Measurements from ENCODE around the gene RNF128.

RNF128 gene

GRCh38 chrX:106710771-106711170 lies 15.7 kb upstream of the RNF128 start:
- Histone ChIP-seq H3K27ac (ENCODE audit: low read depth, low read length) (no peak overlapping the region), H3K9me3 (ENCODE audit: control insufficient read depth in 1 of 2, low read length in 2 of 2) (no peaks in the 10 kb centered on the region), H3K4me1 (ENCODE audit: control insufficient read depth in 1 of 2, insufficient read depth in 2 of 2, low read length in 2 of 2) (peaks cover 5% of the 10 kb centered on the region in 2 donors), H3K9ac (ENCODE audit: low read depth in 1 of 2, low read length in 2 of 2) (no peak overlapping the region), H3K36me3 (ENCODE audit: control insufficient read depth in 1 of 2, insufficient read depth in 2 of 2, low read length in 2 of 2) (no peaks in the 10 kb centered on the region), H3K4me3 (ENCODE audit: low read depth in 1 of 2, low read length in 2 of 2) (no peak overlapping the region), H3K27me3 (ENCODE audit: control insufficient read depth in 1 of 2, insufficient read depth in 2 of 2, low read length in 2 of 2) (no peaks in the 10 kb centered on the region)

DNA sequence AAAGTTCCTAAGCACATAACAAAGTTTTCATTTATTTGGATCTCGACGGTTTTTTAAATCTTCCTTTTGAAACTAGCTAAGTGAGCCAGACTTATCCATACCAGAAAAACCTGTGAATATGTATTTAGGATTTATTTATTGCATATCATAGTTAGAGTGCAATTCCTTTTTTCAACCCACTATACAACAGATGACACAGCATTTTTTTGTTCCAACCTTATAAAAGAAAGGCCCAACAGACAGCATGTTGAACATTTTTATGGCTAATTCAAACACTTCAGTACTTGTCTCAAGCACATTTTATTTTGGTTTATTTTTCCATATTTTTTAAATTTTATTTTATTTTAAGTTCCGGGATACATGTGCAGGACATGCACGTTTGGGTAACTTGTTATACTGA lies 15.1 kb upstream of the RNF128 start:
- no peaks in the 10 kb centered on the region for H3K36me3 ChIP-seq (ENCODE audit: control insufficient read depth in 1 of 2, insufficient read depth in 2 of 2, low read length in 2 of 2)
- no peak overlapping the region for H3K9ac ChIP-seq (ENCODE audit: low read depth in 1 of 2, low read length in 2 of 2)
- H3K4me3 ChIP-seq (ENCODE audit: low read depth in 1 of 2, low read length in 2 of 2): no peak overlapping the region
- peaks cover 8 to 10% of the 10 kb centered on the region in 2 donors for H3K4me1 ChIP-seq (ENCODE audit: control insufficient read depth in 1 of 2, insufficient read depth in 2 of 2, low read length in 2 of 2)
- no peaks in the 10 kb centered on the region for H3K27me3 ChIP-seq (ENCODE audit: control insufficient read depth in 1 of 2, insufficient read depth in 2 of 2, low read length in 2 of 2)
- no peak overlapping the region for H3K27ac ChIP-seq (ENCODE audit: low read depth, low read length)
- no peaks in the 10 kb centered on the region for H3K9me3 ChIP-seq (ENCODE audit: control insufficient read depth in 1 of 2, low read length in 2 of 2)

- H3K4me1 ChIP-seq (ENCODE audit: control insufficient read depth in 1 of 2, insufficient read depth in 2 of 2, low read length in 2 of 2): peaks cover 11 to 14% of the 10 kb centered on the region in 2 donors
- H3K9me3 ChIP-seq (ENCODE audit: control insufficient read depth in 1 of 2, low read length in 2 of 2): no peaks in the 10 kb centered on the region
- no peaks in the 10 kb centered on the region for H3K36me3 ChIP-seq (ENCODE audit: control insufficient read depth in 1 of 2, insufficient read depth in 2 of 2, low read length in 2 of 2)
- H3K4me3 ChIP-seq (ENCODE audit: low read depth in 1 of 2, low read length in 2 of 2): no peak overlapping the region
- no peaks in the 10 kb centered on the region for H3K27me3 ChIP-seq (ENCODE audit: control insufficient read depth in 1 of 2, insufficient read depth in 2 of 2, low read length in 2 of 2)
- H3K27ac ChIP-seq (ENCODE audit: low read depth, low read length): no peak overlapping the region
- no peak overlapping the region for H3K9ac ChIP-seq (ENCODE audit: low read depth in 1 of 2, low read length in 2 of 2)
Measured at GRCh38 chrX:106716004-106716403, 10.5 kb upstream of the RNF128 start.

DNA sequence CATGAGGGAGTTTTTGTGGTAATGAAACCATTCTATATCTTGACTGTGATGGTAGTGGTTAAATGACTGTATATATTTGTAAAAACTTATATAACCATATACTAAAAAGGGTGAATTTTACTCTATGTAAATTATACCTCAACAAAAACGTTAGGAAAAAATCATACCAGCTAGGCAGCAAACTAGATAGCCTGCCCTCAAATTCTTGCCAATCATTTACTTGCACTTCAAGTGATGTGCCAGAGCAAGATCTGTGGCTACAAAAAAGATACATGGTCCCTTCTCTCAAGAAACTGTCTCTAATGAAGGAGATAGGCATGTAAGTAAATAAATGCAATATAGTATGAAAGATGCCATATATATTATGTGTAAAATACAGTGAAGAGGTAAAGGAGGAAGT lies 10.0 kb upstream of the RNF128 start:
- Histone ChIP-seq H3K4me3 (ENCODE audit: low read depth in 1 of 2, low read length in 2 of 2) (no peak overlapping the region), H3K36me3 (ENCODE audit: control insufficient read depth in 1 of 2, insufficient read depth in 2 of 2, low read length in 2 of 2) (no peaks in the 10 kb centered on the region), H3K27ac (ENCODE audit: low read depth, low read length) (no peak overlapping the region), H3K9me3 (ENCODE audit: control insufficient read depth in 1 of 2, low read length in 2 of 2) (no peaks in the 10 kb centered on the region), H3K9ac (ENCODE audit: low read depth in 1 of 2, low read length in 2 of 2) (no peak overlapping the region), H3K27me3 (ENCODE audit: control insufficient read depth in 1 of 2, insufficient read depth in 2 of 2, low read length in 2 of 2) (no peaks in the 10 kb centered on the region), H3K4me1 (ENCODE audit: control insufficient read depth in 1 of 2, insufficient read depth in 2 of 2, low read length in 2 of 2) (peaks cover 11 to 14% of the 10 kb centered on the region in 2 donors)

DNA sequence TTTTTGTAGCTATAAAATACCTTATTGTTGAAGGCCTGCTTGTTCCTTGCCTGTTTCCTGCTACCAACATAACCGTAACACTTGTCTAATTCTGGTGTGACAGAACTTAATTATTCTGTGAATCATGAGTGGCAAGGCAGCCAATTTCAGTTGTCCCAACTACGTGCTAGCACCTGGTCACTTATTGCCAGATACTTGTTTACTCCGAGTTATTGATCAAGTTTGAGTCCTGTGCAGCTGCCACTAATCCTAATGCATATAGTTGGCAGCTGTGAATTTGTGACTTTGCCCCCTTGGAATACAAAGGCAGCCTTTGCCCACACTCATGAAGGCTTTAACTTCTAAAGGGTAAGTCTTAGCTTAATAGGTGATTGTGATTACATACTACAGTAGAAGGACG lies 7.8 kb upstream of the RNF128 start:
- H3K9me3 ChIP-seq (ENCODE audit: control insufficient read depth in 1 of 2, low read length in 2 of 2): no peaks in the 10 kb centered on the region
- no peaks in the 10 kb centered on the region for H3K27me3 ChIP-seq (ENCODE audit: control insufficient read depth in 1 of 2, insufficient read depth in 2 of 2, low read length in 2 of 2)
- no peak overlapping the region for H3K4me3 ChIP-seq (ENCODE audit: low read depth in 1 of 2, low read length in 2 of 2)
- H3K4me1 ChIP-seq (ENCODE audit: control insufficient read depth in 1 of 2, insufficient read depth in 2 of 2, low read length in 2 of 2): peaks cover 11 to 14% of the 10 kb centered on the region in 2 donors
- no peaks in the 10 kb centered on the region for H3K36me3 ChIP-seq (ENCODE audit: control insufficient read depth in 1 of 2, insufficient read depth in 2 of 2, low read length in 2 of 2)
- no peak overlapping the region for H3K27ac ChIP-seq (ENCODE audit: low read depth, low read length)
- H3K9ac ChIP-seq (ENCODE audit: low read depth in 1 of 2, low read length in 2 of 2): no peak overlapping the region

GRCh38 chrX:106725931-106726330 lies 570 bp upstream of the RNF128 start:
- Histone ChIP-seq H3K27me3 (ENCODE audit: control insufficient read depth in 1 of 2, insufficient read depth in 2 of 2, low read length in 2 of 2) (no peaks in the 10 kb centered on the region), H3K27ac (ENCODE audit: low read depth, low read length) (no peak overlapping the region), H3K4me3 (ENCODE audit: low read depth in 1 of 2, low read length in 2 of 2) (peak overlapping the region; percentile 70 to 73), H3K9me3 (ENCODE audit: control insufficient read depth in 1 of 2, low read length in 2 of 2) (no peaks in the 10 kb centered on the region), H3K36me3 (ENCODE audit: control insufficient read depth in 1 of 2, insufficient read depth in 2 of 2, low read length in 2 of 2) (no peaks in the 10 kb centered on the region), H3K9ac (ENCODE audit: low read depth in 1 of 2, low read length in 2 of 2) (peak overlapping the region in 1 of 2 donors; percentile 79), H3K4me1 (ENCODE audit: control insufficient read depth in 1 of 2, insufficient read depth in 2 of 2, low read length in 2 of 2) (no peaks in the 10 kb centered on the region)

- Histone ChIP-seq H3K4me1 (ENCODE audit: control insufficient read depth in 1 of 2, insufficient read depth in 2 of 2, low read length in 2 of 2) (peaks cover 0 to 3% of the 10 kb centered on the region in 2 donors), H3K4me3 (ENCODE audit: low read depth in 1 of 2, low read length in 2 of 2) (peak overlapping the region; percentile 70 to 73), H3K27me3 (ENCODE audit: control insufficient read depth in 1 of 2, insufficient read depth in 2 of 2, low read length in 2 of 2) (no peaks in the 10 kb centered on the region), H3K36me3 (ENCODE audit: control insufficient read depth in 1 of 2, insufficient read depth in 2 of 2, low read length in 2 of 2) (no peaks in the 10 kb centered on the region), H3K27ac (ENCODE audit: low read depth, low read length) (no peak overlapping the region), H3K9ac (ENCODE audit: low read depth in 1 of 2, low read length in 2 of 2) (peak overlapping the region in 1 of 2 donors; percentile 79), H3K9me3 (ENCODE audit: control insufficient read depth in 1 of 2, low read length in 2 of 2) (no peaks in the 10 kb centered on the region)
Measured at GRCh38 chrX:106728337-106728736, 1.8 kb downstream of the RNF128 start.

DNA sequence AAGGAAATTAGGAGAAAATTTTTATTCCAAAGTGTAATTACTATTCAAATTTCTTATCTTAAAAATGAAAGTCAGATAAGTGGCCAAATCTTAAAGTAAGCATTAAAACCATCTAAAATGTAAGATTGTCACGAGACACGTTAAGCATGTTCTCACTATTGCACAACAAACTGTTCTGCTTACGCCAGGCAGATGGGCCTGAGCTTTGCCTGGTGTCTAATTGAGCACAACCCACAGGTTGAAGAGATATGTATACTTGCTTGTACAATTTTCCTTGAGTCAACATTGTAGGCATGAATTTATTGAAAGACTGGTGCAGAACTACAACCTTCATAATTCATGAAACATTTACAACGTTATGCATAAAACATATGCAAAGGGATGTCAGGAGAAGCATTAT lies 3.9 kb downstream of the RNF128 start:
- Histone ChIP-seq H3K4me1 (ENCODE audit: control insufficient read depth in 1 of 2, insufficient read depth in 2 of 2, low read length in 2 of 2) (peaks cover 0 to 3% of the 10 kb centered on the region in 2 donors), H3K27ac (ENCODE audit: low read depth, low read length) (no peak overlapping the region), H3K4me3 (ENCODE audit: low read depth in 1 of 2, low read length in 2 of 2) (no peak overlapping the region), H3K9ac (ENCODE audit: low read depth in 1 of 2, low read length in 2 of 2) (no peak overlapping the region), H3K27me3 (ENCODE audit: control insufficient read depth in 1 of 2, insufficient read depth in 2 of 2, low read length in 2 of 2) (no peaks in the 10 kb centered on the region), H3K9me3 (ENCODE audit: control insufficient read depth in 1 of 2, low read length in 2 of 2) (no peaks in the 10 kb centered on the region), H3K36me3 (ENCODE audit: control insufficient read depth in 1 of 2, insufficient read depth in 2 of 2, low read length in 2 of 2) (no peaks in the 10 kb centered on the region)

DNA sequence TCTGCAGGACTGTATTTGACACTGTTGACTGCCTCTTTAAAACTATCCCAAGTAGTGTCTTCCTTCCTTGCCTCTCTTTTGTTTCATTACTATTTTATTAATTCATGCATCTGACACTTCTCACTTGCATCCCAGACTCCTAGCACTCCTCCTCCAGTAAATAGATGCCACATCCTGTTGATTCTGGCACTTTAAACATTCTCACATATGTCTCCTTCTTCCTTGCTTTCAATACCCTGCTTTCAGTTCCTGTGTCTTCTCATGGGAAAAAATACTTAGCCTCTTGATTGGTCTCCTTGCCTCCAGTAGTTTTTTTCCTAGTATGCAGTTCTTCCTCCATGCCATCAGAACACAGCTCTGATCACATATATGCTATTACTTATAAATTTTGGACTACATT lies 5.1 kb downstream of the RNF128 start:
- peak overlapping the region in 1 of 2 donors; percentile 22 for H3K4me3 ChIP-seq (ENCODE audit: low read depth in 1 of 2, low read length in 2 of 2)
- no peaks in the 10 kb centered on the region for H3K27me3 ChIP-seq (ENCODE audit: control insufficient read depth in 1 of 2, insufficient read depth in 2 of 2, low read length in 2 of 2)
- no peaks in the 10 kb centered on the region for H3K9me3 ChIP-seq (ENCODE audit: control insufficient read depth in 1 of 2, low read length in 2 of 2)
- H3K4me1 ChIP-seq (ENCODE audit: control insufficient read depth in 1 of 2, insufficient read depth in 2 of 2, low read length in 2 of 2): peaks cover 0 to 3% of the 10 kb centered on the region in 2 donors
- H3K9ac ChIP-seq (ENCODE audit: low read depth in 1 of 2, low read length in 2 of 2): no peak overlapping the region
- no peaks in the 10 kb centered on the region for H3K36me3 ChIP-seq (ENCODE audit: control insufficient read depth in 1 of 2, insufficient read depth in 2 of 2, low read length in 2 of 2)
- H3K27ac ChIP-seq (ENCODE audit: low read depth, low read length): no peak overlapping the region

GRCh38 chrX:106734827-106735226 lies 8.3 kb downstream of the RNF128 start:
- no peak overlapping the region for H3K27ac ChIP-seq (ENCODE audit: low read depth, low read length)
- H3K9ac ChIP-seq (ENCODE audit: low read depth in 1 of 2, low read length in 2 of 2): no peak overlapping the region
- H3K4me3 ChIP-seq (ENCODE audit: low read depth in 1 of 2, low read length in 2 of 2): no peak overlapping the region
- no peaks in the 10 kb centered on the region for H3K36me3 ChIP-seq (ENCODE audit: control insufficient read depth in 1 of 2, insufficient read depth in 2 of 2, low read length in 2 of 2)
- H3K4me1 ChIP-seq (ENCODE audit: control insufficient read depth in 1 of 2, insufficient read depth in 2 of 2, low read length in 2 of 2): peaks cover 0 to 3% of the 10 kb centered on the region in 2 donors
- no peaks in the 10 kb centered on the region for H3K27me3 ChIP-seq (ENCODE audit: control insufficient read depth in 1 of 2, insufficient read depth in 2 of 2, low read length in 2 of 2)
- H3K9me3 ChIP-seq (ENCODE audit: control insufficient read depth in 1 of 2, low read length in 2 of 2): no peaks in the 10 kb centered on the region

- no peaks in the 10 kb centered on the region for H3K27me3 ChIP-seq (ENCODE audit: control insufficient read depth in 1 of 2, insufficient read depth in 2 of 2, low read length in 2 of 2)
- no peak overlapping the region for H3K4me3 ChIP-seq (ENCODE audit: low read depth in 1 of 2, low read length in 2 of 2)
- H3K9me3 ChIP-seq (ENCODE audit: control insufficient read depth in 1 of 2, low read length in 2 of 2): no peaks in the 10 kb centered on the region
- no peak overlapping the region for H3K9ac ChIP-seq (ENCODE audit: low read depth in 1 of 2, low read length in 2 of 2)
- no peaks in the 10 kb centered on the region for H3K36me3 ChIP-seq (ENCODE audit: control insufficient read depth in 1 of 2, insufficient read depth in 2 of 2, low read length in 2 of 2)
- H3K27ac ChIP-seq (ENCODE audit: low read depth, low read length): no peak overlapping the region
- no peaks in the 10 kb centered on the region for H3K4me1 ChIP-seq (ENCODE audit: control insufficient read depth in 1 of 2, insufficient read depth in 2 of 2, low read length in 2 of 2)
Measured at GRCh38 chrX:106740193-106740780, 13.8 kb downstream of the RNF128 start.
